Measurements from ENCODE around the gene FOXK2. TPM values are rescaled to one million over a fixed set of nuclear protein-coding genes. Genes with fewer than 3 reads are reported as not detected.

Gene FOXK2
- total and polyA plus RNA-seq, 2 of the 8 experiments (the other 6 are each of a cell fraction or from before 2014, with no cell fraction given), result 34.7 to 64.9 TPM

DNA sequence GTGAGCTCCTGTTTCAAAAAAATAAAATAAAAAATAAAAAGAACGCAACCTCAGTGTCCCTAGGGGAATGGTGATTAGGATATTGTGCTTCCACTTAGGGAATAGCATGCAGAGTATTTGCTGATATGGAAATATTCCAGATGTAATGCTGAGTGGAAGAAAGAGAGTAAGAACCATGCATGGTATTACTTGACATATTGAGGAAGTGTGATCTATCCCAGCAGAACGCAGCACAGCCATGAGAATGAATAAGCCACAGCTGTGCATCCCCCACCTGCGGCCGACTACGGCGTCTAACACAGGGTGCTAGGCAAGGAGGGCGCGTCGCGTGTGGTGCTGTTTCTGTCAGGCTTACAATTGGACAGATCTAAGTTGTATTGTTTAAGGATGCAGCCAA lies 49.5 kb downstream of the FOXK2 start (continued):
- TF ChIP-seq JUN (IDR thresholded peaks at IDR 0.05; ENCODE audit: low read depth, low read length), result no peak
- no peak for TF ChIP-seq JUND (IDR thresholded peaks at IDR 0.05; ENCODE audit: low read length)
- TF ChIP-seq ASH2L (IDR thresholded peaks at IDR 0.05; ENCODE audit: low read length), result no peak
- no peak for TF ChIP-seq TAF7 (optimal IDR thresholded peaks at IDR 0.05; ENCODE audit: borderline replicate concordance, low read depth, low read length)
- TF ChIP-seq SP4 (IDR thresholded peaks at IDR 0.05; ENCODE audit: low read length), result no peak
- no peak for TF ChIP-seq CBX5 (IDR thresholded peaks at IDR 0.05; ENCODE audit: low read depth, low read length)
- TF ChIP-seq SIN3A (conservative IDR thresholded peaks at IDR 0.05 in 1 of 2, IDR thresholded peaks at IDR 0.05 in 1 of 2; ENCODE audit: low read depth in 1 of 2, low read length in 2 of 2), result no peak
- TF ChIP-seq E2F6 (IDR thresholded peaks at IDR 0.05), result no peak
- TF ChIP-seq SP2 (IDR thresholded peaks at IDR 0.05; ENCODE audit: low read length), result no peak
- TF ChIP-seq ZNF274 (IDR thresholded peaks at IDR 0.05; ENCODE audit: borderline replicate concordance, extremely low read depth, low read length), result no peak
- TF ChIP-seq NANOG (IDR thresholded peaks at IDR 0.05; ENCODE audit: insufficient read depth, low read depth, low read length, poor library complexity, severe bottlenecking), result no peak
